ENCODE results near the gene TSHZ2.
A peak's percentile ranks its signal among the peaks of the same experiment; 100 is the strongest.

TSHZ2 gene

GRCh38 chr20:53489528-53489927 lies 517.4 kb downstream of the TSHZ2 start:
- TF ChIP-seq CTCF (IDR thresholded peaks at IDR 0.05) = no peak

GRCh38 chr20:53490620-53491019 lies 518.5 kb downstream of the TSHZ2 start:
- TF ChIP-seq CTCF (IDR thresholded peaks at IDR 0.05) = no peak

- no peak for TF ChIP-seq CTCF (IDR thresholded peaks at IDR 0.05)
These were observed 519.3 kb downstream of the TSHZ2 start for GRCh38 chr20:53491462-53491861.

- no peak for TF ChIP-seq CTCF (IDR thresholded peaks at IDR 0.05)
These were observed 520.1 kb downstream of the TSHZ2 start for GRCh38 chr20:53492212-53492611.

- TF ChIP-seq CTCF (IDR thresholded peaks at IDR 0.05) = 0 out of 2 replicates have a peak, but pooled peaks have one; percentile 20
These were observed 521.2 kb downstream of the TSHZ2 start for GRCh38 chr20:53493311-53493857.

GRCh38 chr20:53494753-53495152 lies 522.6 kb downstream of the TSHZ2 start:
- TF ChIP-seq CTCF (IDR thresholded peaks at IDR 0.05) = no peak

GRCh38 chr20:53495398-53496092 lies 523.4 kb downstream of the TSHZ2 start:
- no peak for TF ChIP-seq CTCF (IDR thresholded peaks at IDR 0.05)
